ENCODE data around the gene ARID2. TPM values are rescaled to one million over a fixed set of nuclear protein-coding genes. Genes with fewer than 3 reads are reported as not detected.

ARID2 gene
- total RNA-seq, 1 experiment from 2014 or later = 10.5 TPM

DNA sequence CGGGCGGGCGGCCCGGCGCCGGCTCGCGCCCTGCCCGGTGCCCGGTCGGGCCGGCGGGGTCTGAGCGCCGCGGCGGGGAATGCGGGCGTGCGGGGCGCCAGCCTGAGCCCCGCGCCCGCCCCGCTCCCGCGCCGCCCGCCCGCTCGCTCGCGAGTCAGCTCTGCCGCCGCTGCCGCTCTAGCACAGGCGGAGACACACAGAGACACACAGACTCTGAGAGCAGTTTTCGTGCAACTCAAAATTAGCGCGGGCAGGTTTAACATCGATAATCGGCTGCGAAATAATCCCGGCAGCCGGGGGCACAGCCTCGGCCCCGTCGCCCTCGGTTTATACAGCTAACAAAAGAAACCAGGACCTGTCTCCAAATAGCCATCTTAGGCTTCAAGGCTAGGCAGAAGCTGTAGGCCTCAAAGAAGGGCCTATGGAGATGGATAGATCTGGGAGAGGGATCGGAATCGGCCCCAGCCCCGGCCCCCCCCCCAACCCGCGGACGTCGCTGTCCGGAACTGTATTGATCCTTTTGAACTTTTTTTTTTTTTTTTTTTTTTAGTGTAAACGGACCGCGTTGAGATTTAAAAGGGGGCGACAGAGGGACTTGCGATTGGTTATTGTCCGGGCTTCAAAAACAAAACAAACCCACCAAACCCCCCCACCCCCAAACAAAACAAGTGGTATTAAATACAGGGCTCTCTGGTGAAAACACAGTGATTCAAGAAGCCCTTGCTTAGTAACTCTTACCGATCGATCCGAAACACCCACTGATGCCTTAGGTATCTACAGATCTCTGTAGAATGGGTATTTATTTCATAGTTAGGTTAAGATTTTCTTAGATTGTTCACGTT, 1.1 kb downstream of the ARID2 start:
- DNase-seq = peak; percentile 47
- H3K9me3 ChIP-seq = peaks cover 2% of the 10 kb centered on the region
- H3K36me3 ChIP-seq = peaks cover 37% of the 10 kb centered on the region
- H3K4me3 ChIP-seq = peak overlapping the region; percentile 88
- H3K27me3 ChIP-seq = no peaks in the 10 kb centered on the region

DNA sequence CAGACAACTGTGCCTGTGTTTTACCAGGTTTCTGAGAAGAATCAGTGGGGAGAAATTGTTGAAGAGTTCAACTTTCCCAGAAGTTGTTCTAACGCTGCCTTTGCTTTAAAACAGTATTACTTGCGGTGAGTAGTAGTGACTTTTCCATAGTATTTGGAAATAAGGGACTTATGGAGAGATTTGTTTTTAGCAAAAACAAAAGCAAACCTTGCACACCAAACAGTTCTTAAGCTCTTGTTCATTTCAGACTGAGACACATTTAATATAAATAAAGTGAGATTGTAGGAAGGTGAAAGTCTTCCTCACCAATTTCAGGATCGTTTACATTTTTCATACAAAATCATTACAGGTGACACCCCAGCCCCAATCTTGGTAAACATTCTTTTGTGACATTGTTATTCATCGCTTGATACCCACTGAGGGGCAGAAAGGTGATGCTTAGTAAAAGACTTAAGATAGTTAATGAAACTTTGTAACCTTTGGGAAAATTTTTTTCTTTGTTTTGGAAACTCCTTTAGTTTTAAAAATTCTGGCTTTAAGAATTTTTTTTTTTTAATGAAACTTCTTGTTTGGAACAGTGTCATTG, 1.8 kb downstream of the ARID2 start:
- Histone ChIP-seq H3K27me3 (no peaks in the 10 kb centered on the region), H3K9me3 (peaks cover 2% of the 10 kb centered on the region), H3K36me3 (peaks cover 42% of the 10 kb centered on the region), H3K4me3 (peak overlapping the region; percentile 88)
- DNase-seq = no peak

DNA sequence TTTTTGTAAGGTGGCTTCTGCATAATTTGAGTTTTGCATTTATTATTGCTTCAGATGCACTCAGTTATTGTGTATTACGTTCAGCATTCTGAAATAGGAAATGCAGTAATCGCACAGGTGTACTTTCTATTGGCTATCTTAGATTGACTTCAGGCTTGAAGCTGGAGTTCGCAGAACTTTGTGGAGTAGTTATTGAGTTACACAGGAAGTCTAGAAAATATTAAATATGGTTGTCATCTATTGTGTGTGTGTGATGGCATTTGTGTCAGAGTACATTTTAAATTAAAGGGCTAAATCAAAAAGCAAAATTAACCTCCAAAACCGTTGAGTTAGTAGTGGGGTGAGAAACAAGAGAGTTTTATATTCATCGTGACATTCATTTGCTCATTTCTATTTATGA, 2.7 kb downstream of the ARID2 start:
- H3K36me3 ChIP-seq = peaks cover 50% of the 10 kb centered on the region
- H3K4me3 ChIP-seq = peak overlapping the region; percentile 88
- no peaks in the 10 kb centered on the region for H3K27me3 ChIP-seq
- peaks cover 6% of the 10 kb centered on the region for H3K9me3 ChIP-seq
- no peak for DNase-seq

DNA sequence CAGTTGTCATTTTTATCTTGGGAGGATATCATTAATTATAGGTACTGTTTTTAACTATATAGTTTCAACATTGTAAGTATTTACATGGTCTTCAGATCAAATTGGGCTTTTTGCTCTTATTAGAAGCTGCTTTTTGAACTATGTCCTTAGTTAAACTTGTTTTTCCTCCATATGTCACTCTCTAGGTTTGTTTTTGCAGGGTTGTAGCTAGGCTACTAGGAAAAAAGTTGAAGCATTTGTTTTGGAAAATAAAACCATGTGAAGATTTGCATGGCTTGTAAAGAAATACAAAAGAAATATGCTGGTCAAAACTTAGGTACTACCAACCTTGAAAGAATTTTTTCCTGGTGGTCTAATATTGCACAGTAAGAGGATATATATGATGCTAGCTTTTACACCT, 3.4 kb downstream of the ARID2 start:
- Histone ChIP-seq H3K36me3 (peaks cover 57% of the 10 kb centered on the region), H3K9me3 (peaks cover 11% of the 10 kb centered on the region), H3K27me3 (no peaks in the 10 kb centered on the region), H3K4me3 (peak overlapping the region; percentile 88)
- no peak for DNase-seq

DNA sequence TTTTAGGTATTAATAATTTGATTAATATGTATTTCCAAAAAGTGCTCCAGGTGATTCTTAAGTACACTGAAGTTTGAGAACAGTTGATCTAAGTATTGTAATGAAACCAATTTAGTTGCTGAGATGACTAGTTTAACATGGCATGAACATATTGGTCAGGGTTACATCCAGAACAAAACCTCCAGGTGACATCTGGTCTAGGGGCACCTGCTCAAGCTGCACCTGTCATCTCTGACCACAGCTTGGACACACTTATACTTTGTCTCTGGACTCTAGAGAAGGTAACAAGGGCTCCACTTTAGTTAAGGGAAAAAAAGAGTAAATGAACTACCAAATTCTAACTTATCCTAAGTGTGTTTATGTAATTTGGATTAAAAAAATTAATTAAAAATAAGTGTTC, 8.1 kb downstream of the ARID2 start:
- peaks cover 28% of the 10 kb centered on the region for H3K9me3 ChIP-seq
- H3K4me3 ChIP-seq = no peak overlapping the region
- H3K27me3 ChIP-seq = no peaks in the 10 kb centered on the region
- peaks cover 75% of the 10 kb centered on the region for H3K36me3 ChIP-seq
- DNase-seq = no peak

DNA sequence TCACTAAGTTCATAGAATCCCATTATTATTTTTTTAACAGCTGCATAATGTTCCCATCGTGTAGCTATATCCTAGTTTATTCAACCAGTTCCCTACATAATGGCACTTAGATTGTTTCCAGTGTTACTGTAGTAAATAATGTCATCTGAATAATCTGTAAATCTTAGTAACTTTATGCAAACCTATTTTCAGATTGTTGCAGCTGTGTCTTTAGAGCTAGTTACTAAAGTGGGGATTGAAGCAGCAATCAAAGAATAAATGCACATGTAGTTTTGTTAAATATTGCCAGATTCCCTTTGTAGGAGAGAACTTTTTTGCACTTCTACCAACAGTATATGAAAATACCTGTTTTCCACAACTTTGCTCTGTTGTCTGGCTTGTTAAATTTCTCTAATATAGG, 13.1 kb downstream of the ARID2 start:
- Histone ChIP-seq H3K27me3 (no peaks in the 10 kb centered on the region), H3K36me3 (peaks cover 44% of the 10 kb centered on the region), H3K4me3 (no peak overlapping the region), H3K9me3 (peaks cover 32% of the 10 kb centered on the region)
- no peak for DNase-seq

DNA sequence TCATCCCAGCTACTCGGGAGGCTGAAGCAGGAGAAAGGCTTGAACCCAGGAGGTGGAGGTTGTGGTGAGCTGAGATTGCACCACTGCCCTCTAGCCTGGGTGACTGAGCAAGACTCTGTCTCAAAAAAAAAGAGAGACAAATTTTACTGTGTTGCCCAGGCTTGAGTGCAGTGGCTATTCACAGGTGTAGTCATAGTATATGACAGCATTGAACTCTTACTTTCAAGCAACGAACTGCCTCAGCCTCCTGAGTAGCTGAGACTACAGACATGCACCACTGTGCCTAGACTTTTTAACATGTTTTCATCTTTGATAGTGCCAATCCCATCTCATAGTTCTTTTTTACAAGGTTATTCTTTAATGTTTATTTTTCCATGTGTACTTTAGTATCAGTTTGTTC, 13.7 kb downstream of the ARID2 start:
- Histone ChIP-seq H3K36me3 (peaks cover 42% of the 10 kb centered on the region), H3K9me3 (peaks cover 31% of the 10 kb centered on the region), H3K27me3 (no peaks in the 10 kb centered on the region), H3K4me3 (no peak overlapping the region)
- DNase-seq = no peak

DNA sequence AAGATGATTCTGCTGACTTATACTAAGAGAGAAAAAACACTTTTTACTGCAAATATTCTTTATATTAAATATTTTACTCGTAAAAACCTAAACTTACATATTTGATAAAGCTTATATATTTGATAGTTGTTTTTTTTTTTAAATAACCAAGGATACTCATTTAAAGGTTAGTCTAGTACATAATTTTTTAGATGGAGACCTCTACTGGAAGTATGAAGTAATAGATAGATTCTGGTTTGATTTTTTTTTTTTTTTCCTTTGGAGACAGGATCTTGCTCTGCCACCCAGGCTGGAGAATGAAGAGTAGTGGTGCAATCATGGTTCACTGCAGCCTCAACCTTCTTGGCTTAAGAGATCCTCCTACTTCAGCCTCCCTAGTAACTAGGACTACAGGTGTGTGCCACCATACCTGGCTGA, 16.4 kb downstream of the ARID2 start:
- no peak overlapping the region for H3K4me3 ChIP-seq
- no peaks in the 10 kb centered on the region for H3K27me3 ChIP-seq
- H3K9me3 ChIP-seq = peaks cover 23% of the 10 kb centered on the region
- no peak for DNase-seq
- peaks cover 48% of the 10 kb centered on the region for H3K36me3 ChIP-seq

DNA sequence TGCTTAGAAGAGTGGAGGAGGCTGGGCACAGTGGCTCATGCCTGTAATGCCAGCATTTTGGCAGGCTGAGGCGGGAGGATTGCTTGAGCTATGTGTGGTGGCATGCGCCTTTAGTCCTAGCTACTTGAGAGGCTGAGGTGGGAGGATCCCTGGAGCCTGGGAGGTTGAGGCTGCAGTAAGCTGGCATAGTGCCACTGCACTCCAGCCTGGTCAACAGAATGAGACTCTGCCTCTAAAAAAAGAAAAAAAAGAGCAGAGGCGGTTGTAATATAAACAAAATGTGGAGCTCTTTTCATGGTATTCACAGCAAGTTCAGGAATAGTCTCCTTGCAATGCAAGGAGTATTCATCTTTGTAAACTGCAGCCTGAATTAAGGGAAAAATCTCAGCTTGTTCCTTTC, 27.2 kb downstream of the ARID2 start:
- Histone ChIP-seq H3K36me3 (no peaks in the 10 kb centered on the region; the same call in 1 of the 2 replicates), H3K4me3 (no peak overlapping the region), H3K9me3 (0 out of 2 replicates have a peak, but pooled peaks cover 2% of the 10 kb centered on the region), H3K27me3 (no peaks in the 10 kb centered on the region)
- DNase-seq = peak; percentile 8

DNA sequence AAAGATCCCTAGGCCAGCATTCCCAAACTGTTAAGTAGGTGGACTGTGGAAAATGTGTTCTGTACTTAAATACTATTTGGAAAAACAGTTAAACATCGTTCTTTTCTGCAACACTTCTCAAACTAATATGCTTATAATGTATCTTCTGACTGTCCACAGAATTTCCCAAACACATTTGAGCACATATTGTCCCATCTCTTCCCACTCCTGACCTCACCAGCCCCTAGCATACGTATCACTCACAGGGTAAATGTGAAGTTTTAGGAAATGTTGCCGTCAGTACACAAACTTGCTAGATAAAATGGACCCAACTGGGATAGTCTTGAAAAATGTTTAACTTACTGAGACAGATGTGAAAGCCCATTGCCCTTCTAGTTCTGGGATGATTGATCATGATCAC, 27.7 kb downstream of the ARID2 start:
- H3K36me3 ChIP-seq = no peaks in the 10 kb centered on the region; the same call in 1 of the 2 replicates
- H3K9me3 ChIP-seq = no peaks in the 10 kb centered on the region
- no peaks in the 10 kb centered on the region for H3K27me3 ChIP-seq
- H3K4me3 ChIP-seq = no peak overlapping the region
- no peak for DNase-seq

DNA sequence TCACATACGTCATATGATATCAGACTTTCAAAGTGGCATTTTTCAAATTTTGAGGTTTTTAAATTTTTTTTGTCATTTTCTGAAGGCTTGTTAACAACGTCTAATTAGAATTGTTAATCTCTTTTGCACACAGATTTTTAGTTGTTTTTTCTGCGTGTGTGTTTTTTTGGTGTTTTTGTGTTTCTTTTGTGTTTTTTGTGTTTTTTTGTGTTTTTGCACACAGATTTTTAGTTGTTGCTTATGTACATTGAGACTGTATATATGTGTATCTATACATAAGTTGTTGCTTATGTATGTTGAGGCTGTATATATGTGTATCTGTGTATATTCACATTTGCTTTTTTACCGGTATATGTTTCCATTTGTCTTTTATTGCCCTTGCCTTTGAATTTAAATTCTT, 30.8 kb downstream of the ARID2 start:
- no peak overlapping the region for H3K4me3 ChIP-seq
- no peaks in the 10 kb centered on the region; the same call in 1 of the 2 replicates for H3K36me3 ChIP-seq
- H3K27me3 ChIP-seq = no peaks in the 10 kb centered on the region
- no peaks in the 10 kb centered on the region for H3K9me3 ChIP-seq
- no peak for DNase-seq

DNA sequence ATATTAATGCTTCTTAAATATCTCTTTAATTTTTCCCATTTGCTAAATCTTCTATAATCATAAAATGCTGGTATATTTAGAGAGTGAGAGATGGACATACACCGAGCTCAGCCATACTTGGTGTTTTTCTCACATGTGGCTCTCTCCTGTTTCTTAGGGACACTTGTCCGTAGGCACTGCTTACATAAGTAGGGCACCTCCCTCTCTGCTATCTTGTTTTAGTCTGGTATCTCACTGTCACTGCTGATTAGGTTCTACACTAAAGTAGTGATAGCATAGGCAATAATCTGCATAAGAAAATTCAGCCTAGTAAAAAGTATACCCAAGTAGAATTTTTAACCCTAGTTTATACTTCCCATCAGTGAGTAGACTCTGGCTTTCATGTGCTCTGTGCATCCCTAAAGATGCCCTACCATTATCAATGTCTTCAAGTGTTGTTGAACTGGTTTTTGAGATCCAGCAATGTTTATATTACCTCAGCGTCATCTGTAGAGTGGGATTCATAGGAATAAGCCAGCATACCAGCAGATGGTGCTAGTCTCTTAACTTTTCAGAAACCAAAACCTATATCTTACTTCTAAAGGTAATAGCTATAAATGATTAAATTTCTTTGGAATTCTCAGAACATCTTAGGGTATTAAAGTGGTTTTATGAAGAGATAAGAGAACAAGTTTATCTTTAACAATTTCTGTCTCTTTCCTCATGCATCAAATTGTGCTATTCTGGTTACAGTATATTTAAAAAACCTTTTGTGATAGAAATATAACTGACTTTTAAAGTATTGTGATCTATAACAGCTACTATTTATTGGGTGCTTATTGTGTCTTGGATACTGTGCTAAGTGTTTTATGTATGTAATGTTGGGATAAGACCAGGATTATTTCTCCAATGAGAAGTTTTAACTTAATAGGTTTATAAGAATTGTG, 32.9 kb downstream of the ARID2 start:
- no peaks in the 10 kb centered on the region for H3K27me3 ChIP-seq
- DNase-seq = no peak
- H3K36me3 ChIP-seq = peaks cover 4% of the 10 kb centered on the region; the same call in 1 of the 2 replicates
- no peak overlapping the region for H3K4me3 ChIP-seq
- H3K9me3 ChIP-seq = peaks cover 2% of the 10 kb centered on the region; the same call in 1 of the 2 replicates

DNA sequence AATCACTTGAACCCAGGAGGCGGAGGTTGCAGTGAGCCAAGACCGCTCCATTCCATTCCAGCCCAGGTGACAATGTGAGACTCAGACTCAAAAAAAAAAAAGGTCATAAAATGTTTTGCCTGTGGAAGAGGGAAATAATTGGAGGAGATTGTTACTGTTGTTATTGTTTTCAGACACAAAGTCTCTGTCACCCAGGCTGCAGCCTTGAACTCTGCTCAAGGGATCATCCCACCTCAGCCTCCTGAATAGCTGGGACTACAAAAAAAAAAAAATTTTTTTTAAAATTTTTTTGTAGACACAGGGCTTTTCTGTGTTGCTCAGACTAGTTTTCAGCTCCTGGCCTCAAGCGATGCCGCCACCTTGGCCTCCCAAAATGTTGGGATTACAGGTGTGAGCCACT, 33.9 kb downstream of the ARID2 start:
- peaks cover 2% of the 10 kb centered on the region; the same call in 1 of the 2 replicates for H3K9me3 ChIP-seq
- no peaks in the 10 kb centered on the region for H3K27me3 ChIP-seq
- peaks cover 4% of the 10 kb centered on the region; the same call in 1 of the 2 replicates for H3K36me3 ChIP-seq
- H3K4me3 ChIP-seq = no peak overlapping the region
- DNase-seq = no peak

DNA sequence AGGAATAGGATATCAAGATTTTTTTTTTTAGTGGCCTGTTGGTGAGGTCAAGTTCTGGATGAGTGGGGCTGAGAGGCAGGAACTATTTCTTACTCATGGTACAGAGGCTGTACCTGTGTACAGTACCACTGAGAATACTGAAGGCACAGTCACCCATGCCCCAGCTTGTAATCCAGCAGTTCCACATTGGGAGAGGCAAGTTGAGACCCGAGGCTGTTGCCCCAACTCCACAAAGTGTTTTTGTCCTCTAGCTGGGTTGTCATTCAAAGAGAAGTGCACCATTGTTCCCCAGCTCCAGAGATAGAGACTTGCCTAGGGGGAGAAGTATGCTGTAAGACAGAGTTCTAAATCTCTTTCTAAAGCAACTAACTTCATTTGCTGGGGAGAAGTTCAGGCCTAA, 38.7 kb downstream of the ARID2 start:
- Histone ChIP-seq H3K4me3 (no peak overlapping the region), H3K27me3 (no peaks in the 10 kb centered on the region), H3K9me3 (peaks cover 6% of the 10 kb centered on the region; the same call in 1 of the 2 replicates), H3K36me3 (peaks cover 4% of the 10 kb centered on the region; the same call in 1 of the 2 replicates)
- no peak for DNase-seq

DNA sequence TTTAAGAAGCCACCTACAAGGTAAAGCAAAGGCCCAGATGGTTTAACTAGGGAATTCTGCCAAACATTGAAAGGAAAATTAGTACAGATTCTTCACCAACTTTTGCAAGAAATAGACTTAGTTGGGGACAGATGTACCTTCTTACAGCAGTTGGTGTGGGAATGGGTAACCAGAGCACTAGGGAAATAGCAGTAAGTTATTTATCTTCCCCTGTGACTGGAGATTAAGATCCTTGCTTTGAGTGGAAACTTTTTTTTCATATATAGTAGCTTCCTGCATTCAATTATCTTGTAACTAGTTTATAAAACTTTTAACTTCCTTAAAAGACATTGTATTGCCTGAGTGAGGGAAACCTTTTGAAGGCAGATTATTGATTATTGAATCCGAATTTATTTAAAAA, 44.2 kb downstream of the ARID2 start:
- no peaks in the 10 kb centered on the region for H3K27me3 ChIP-seq
- H3K9me3 ChIP-seq = peaks cover 4% of the 10 kb centered on the region; the same call in 1 of the 2 replicates
- no peak overlapping the region for H3K4me3 ChIP-seq

DNA sequence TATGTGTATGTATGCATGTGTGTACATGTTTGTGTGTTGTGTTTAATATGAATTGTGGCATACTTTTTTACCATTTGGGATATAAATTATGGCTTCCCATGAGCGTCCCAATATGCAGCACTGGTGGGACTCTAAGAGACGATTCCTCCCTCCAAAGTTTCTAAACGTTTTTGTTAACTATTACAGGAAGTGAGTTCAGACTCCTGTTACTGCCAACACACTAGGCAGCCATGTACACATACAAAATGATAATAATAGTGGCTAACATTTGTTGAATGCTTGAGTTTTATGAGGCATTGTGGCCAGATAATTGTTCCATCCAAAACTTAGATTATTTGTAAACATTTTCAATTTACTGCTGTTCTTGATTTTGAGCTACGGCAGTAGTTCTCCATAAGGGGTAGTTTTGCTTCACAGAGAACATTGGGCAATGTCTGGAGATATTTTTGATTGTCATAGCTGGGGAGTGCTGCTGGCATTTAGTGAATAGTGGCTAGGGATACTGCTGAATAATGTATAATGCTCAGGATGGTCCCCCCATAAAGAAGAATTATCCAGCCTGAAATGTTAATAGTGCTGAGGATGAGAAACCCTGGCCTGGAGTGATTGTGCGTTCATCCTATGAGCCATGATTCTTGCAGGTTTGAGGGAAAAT, 45.1 kb downstream of the ARID2 start:
- Histone ChIP-seq H3K9me3 (peaks cover 2% of the 10 kb centered on the region; the same call in 1 of the 2 replicates), H3K27me3 (no peaks in the 10 kb centered on the region), H3K36me3 (no peaks in the 10 kb centered on the region), H3K4me3 (no peak overlapping the region)
- DNase-seq = no peak

More for the DNA sequence above, 44.2 kb downstream of the ARID2 start:
- DNase-seq = no peak
- no peaks in the 10 kb centered on the region for H3K36me3 ChIP-seq

Measured in MG63 (cell line).